Adrenal gland (tissue), 5 donors: ENCODE results near the gene UBA3.

Source experiments
- CTCF ChIP-seq, 6 experiments: fragments of 450-650 bp in 4 of 6; fragments of 200-600 bp in 2 of 6; sonication (generic) in 1 of 6; IDR thresholded peaks; 1 replicate in 5 of 6; 2 replicates in 1 of 6; pipeline versions ENCODE4 v1.5.1 to v1.8.0; 2016 to 2021; ENCODE audit warnings: antibody characterized with exemption in 6 of 6, mild to moderate bottlenecking in 2 of 6, moderate library complexity in 1 of 6
- POLR2A ChIP-seq, 2 donors: fragments of 450-650 bp; IDR thresholded peaks; one replicate each; pipeline ENCODE4 v1.6.1; 2017; ENCODE audit warnings: antibody characterized with exemption in 2 of 2, mild to moderate bottlenecking in 2 of 2, moderate library complexity in 1 of 2
- donor health status: DM: no; HTN: no; CAD: no.

- TF ChIP-seq CTCF (IDR thresholded peaks at IDR 0.05) (no peak), POLR2A (IDR thresholded peaks at IDR 0.05) (no peak)
These were observed 35.6 kb downstream of the UBA3 start for GRCh38 chr3:69044608-69045007.
